Neuron (in vitro differentiated cells): ENCODE data around the gene ITIH4.

Source experiments
- H2AFZ ChIP-seq: one replicate; pipeline ENCODE4 v1.6.1; 2013; ENCODE audit warnings: low read depth, mild to moderate bottlenecking, inconsistent platforms, low read length, moderate library complexity
- H3K27me3 ChIP-seq: one replicate; pipeline ENCODE4 v1.6.1; 2013; ENCODE audit warnings: low read length; ENCODE audit not compliant: insufficient read depth
- H3K36me3 ChIP-seq: one replicate; pipeline ENCODE4 v1.6.1; 2013; ENCODE audit warnings: low read length; ENCODE audit not compliant: insufficient read depth
- H3K4me1 ChIP-seq: one replicate; pipeline ENCODE4 v1.6.1; 2013; ENCODE audit warnings: low read length; ENCODE audit not compliant: insufficient read depth
- H3K4me3 ChIP-seq: 2 replicates; pipeline ENCODE4 v1.5.1; 2013; ENCODE audit warnings: mild to moderate bottlenecking, low read length, moderate library complexity
- H3K9me3 ChIP-seq: one replicate; pipeline ENCODE4 v1.6.1; 2013; ENCODE audit warnings: low read length

Gene ITIH4

GRCh38 chr3:52836471-52836845 is 6.0 kb upstream of the ITIH4 start:
- Histone ChIP-seq H3K4me1 (peaks cover 27% of the 10 kb centered on the region), H2AFZ (no peak overlapping the region), H3K27me3 (no peaks in the 10 kb centered on the region), H3K36me3 (no peaks in the 10 kb centered on the region), H3K4me3 (no peak overlapping the region), H3K9me3 (no peaks in the 10 kb centered on the region)

GRCh38 chr3:52835766-52836470 is 5.4 kb upstream of the ITIH4 start:
- no peaks in the 10 kb centered on the region for H3K9me3 ChIP-seq
- peaks cover 27% of the 10 kb centered on the region for H3K4me1 ChIP-seq
- H3K36me3 ChIP-seq = no peaks in the 10 kb centered on the region
- no peaks in the 10 kb centered on the region for H3K27me3 ChIP-seq
- no peak overlapping the region for H3K4me3 ChIP-seq
- no peak overlapping the region for H2AFZ ChIP-seq

- no peaks in the 10 kb centered on the region for H3K36me3 ChIP-seq
- H2AFZ ChIP-seq = no peak within 1 kb of the TSS
- no peaks in the 10 kb centered on the region for H3K9me3 ChIP-seq
- H3K27me3 ChIP-seq = no peaks in the 10 kb centered on the region
- H3K4me1 ChIP-seq = peaks cover 27% of the 10 kb centered on the region
- H3K4me3 ChIP-seq = peak within 1 kb of the TSS; percentile 36
These were observed 4.5 kb upstream of the ITIH4 start, which contains the start of gene MUSTN1 for GRCh38 chr3:52834871-52835501. Gene MUSTN1, minus strand, starts transcription at chr3:52835019. Its CDS starts 71 bp downstream, at chr3:52834948.

- Histone ChIP-seq H3K36me3 (no peaks in the 10 kb centered on the region), H3K27me3 (no peaks in the 10 kb centered on the region), H2AFZ (no peak overlapping the region), H3K9me3 (no peaks in the 10 kb centered on the region), H3K4me1 (peaks cover 27% of the 10 kb centered on the region), H3K4me3 (no peak overlapping the region)
These were observed 2.7 kb upstream of the ITIH4 start for GRCh38 chr3:52833202-52833601.

- Histone ChIP-seq H2AFZ (no peak overlapping the region), H3K9me3 (no peaks in the 10 kb centered on the region)
These were observed 1.2 kb upstream of the ITIH4 start for GRCh38 chr3:52831500-52832301.

GRCh38 chr3:52829906-52830463 is 487 bp downstream of the ITIH4 start:
- H2AFZ ChIP-seq = no peak overlapping the region
- H3K27me3 ChIP-seq = no peaks in the 10 kb centered on the region
- no peaks in the 10 kb centered on the region for H3K9me3 ChIP-seq
- H3K4me3 ChIP-seq = no peak overlapping the region
- H3K4me1 ChIP-seq = peaks cover 13% of the 10 kb centered on the region
- no peaks in the 10 kb centered on the region for H3K36me3 ChIP-seq

More at GRCh38 chr3:52831500-52832301, 1.2 kb upstream of the ITIH4 start:
- H3K36me3 ChIP-seq = no peaks in the 10 kb centered on the region
- H3K4me1 ChIP-seq = peaks cover 27% of the 10 kb centered on the region
- no peak overlapping the region for H3K4me3 ChIP-seq
- H3K27me3 ChIP-seq = no peaks in the 10 kb centered on the region

GRCh38 chr3:52829482-52829881 is 990 bp downstream of the ITIH4 start:
- no peaks in the 10 kb centered on the region for H3K9me3 ChIP-seq
- H2AFZ ChIP-seq = no peak overlapping the region
- peaks cover 8% of the 10 kb centered on the region for H3K4me1 ChIP-seq
- no peaks in the 10 kb centered on the region for H3K36me3 ChIP-seq
- no peaks in the 10 kb centered on the region for H3K27me3 ChIP-seq
- no peak overlapping the region for H3K4me3 ChIP-seq

- Histone ChIP-seq H3K27me3 (no peaks in the 10 kb centered on the region), H3K36me3 (no peaks in the 10 kb centered on the region), H3K4me3 (no peak overlapping the region), H3K9me3 (no peaks in the 10 kb centered on the region), H2AFZ (no peak overlapping the region), H3K4me1 (no peaks in the 10 kb centered on the region)
These were observed 2.6 kb downstream of the ITIH4 start for GRCh38 chr3:52827866-52828376.

GRCh38 chr3:52827441-52827840 is 3.0 kb downstream of the ITIH4 start:
- no peak overlapping the region for H2AFZ ChIP-seq
- H3K4me1 ChIP-seq = no peaks in the 10 kb centered on the region
- no peak overlapping the region for H3K4me3 ChIP-seq
- H3K9me3 ChIP-seq = no peaks in the 10 kb centered on the region
- H3K27me3 ChIP-seq = no peaks in the 10 kb centered on the region
- H3K36me3 ChIP-seq = no peaks in the 10 kb centered on the region

- Histone ChIP-seq H2AFZ (no peak overlapping the region), H3K27me3 (no peaks in the 10 kb centered on the region), H3K36me3 (no peaks in the 10 kb centered on the region), H3K4me3 (no peak overlapping the region), H3K9me3 (no peaks in the 10 kb centered on the region), H3K4me1 (no peaks in the 10 kb centered on the region)
These were observed 6.4 kb downstream of the ITIH4 start for GRCh38 chr3:52824037-52824436.

GRCh38 chr3:52822363-52822762 is 8.1 kb downstream of the ITIH4 start:
- Histone ChIP-seq H2AFZ (no peak overlapping the region), H3K27me3 (no peaks in the 10 kb centered on the region), H3K4me1 (no peaks in the 10 kb centered on the region), H3K9me3 (no peaks in the 10 kb centered on the region), H3K36me3 (no peaks in the 10 kb centered on the region), H3K4me3 (no peak overlapping the region)

- no peak overlapping the region for H2AFZ ChIP-seq
- H3K4me3 ChIP-seq = no peak overlapping the region
- no peaks in the 10 kb centered on the region for H3K27me3 ChIP-seq
- H3K4me1 ChIP-seq = peaks cover 3% of the 10 kb centered on the region
- H3K36me3 ChIP-seq = no peaks in the 10 kb centered on the region
- no peaks in the 10 kb centered on the region for H3K9me3 ChIP-seq
These were observed 9.7 kb downstream of the ITIH4 start for GRCh38 chr3:52820736-52821135.

- no peaks in the 10 kb centered on the region for H3K27me3 ChIP-seq
- no peaks in the 10 kb centered on the region for H3K36me3 ChIP-seq
- no peak overlapping the region for H2AFZ ChIP-seq
- H3K4me3 ChIP-seq = no peak overlapping the region
- no peaks in the 10 kb centered on the region for H3K9me3 ChIP-seq
- H3K4me1 ChIP-seq = peaks cover 3% of the 10 kb centered on the region
These were observed 10.5 kb downstream of the ITIH4 start for GRCh38 chr3:52819936-52820335.
